Large intestine (tissue), 3 donors: Measurements from ENCODE around the gene UBL7. TPM values are rescaled to one million over a fixed set of nuclear protein-coding genes. Genes with fewer than 3 reads are reported as not detected.

Experiments
- DNase-seq, 2 donors: peaks; one replicate each; pipeline versions ENCODE4 v3.0.0 to v3.0.0-alpha.2; 2013
- H3K27ac ChIP-seq: one replicate; pipeline ENCODE4 v1.5.1; 2013; ENCODE audit warnings: low read length
- H3K27me3 ChIP-seq: 2 replicates; pipeline ENCODE4 v1.6.1; 2013; ENCODE audit warnings: low read length; ENCODE audit not compliant: control insufficient read depth, insufficient read depth
- H3K36me3 ChIP-seq: 2 replicates; pipeline ENCODE4 v1.6.1; 2013; ENCODE audit warnings: low read length; ENCODE audit not compliant: control insufficient read depth, insufficient read depth
- H3K4me1 ChIP-seq: one replicate; pipeline ENCODE4 v1.6.1; 2013; ENCODE audit warnings: low read length; ENCODE audit not compliant: control insufficient read depth, insufficient read depth
- H3K4me3 ChIP-seq: one replicate; pipeline ENCODE4 v1.5.1; 2013; ENCODE audit warnings: low read length
- H3K9me3 ChIP-seq: one replicate; pipeline ENCODE4 v1.6.1; 2013; ENCODE audit warnings: mild to moderate bottlenecking, low read depth, low read length, moderate library complexity; ENCODE audit not compliant: control insufficient read depth
- WGBS: methylation state at CpG from one replicate; pipeline ENCODE4 v1.1.5; 2013; ENCODE audit warnings: low lambda C conversion rate; ENCODE audit not compliant: insufficient coverage; 5-methylcytosine and 5-hydroxymethylcytosine counted together
- polyA plus RNA-seq: library from polyadenylated mRNA; unstranded; fragments of 120-200 nt; gene quantifications from one replicate; pipeline ENCODE4 v1.2.1, GENCODE V29; 2013

UBL7 gene
- polyA plus RNA-seq, 1 donor, result 41.2 TPM

- Histone ChIP-seq H3K4me3 (no peak overlapping the region), H3K36me3 (peaks cover 19% of the 10 kb centered on the region), H3K27ac (no peak overlapping the region), H3K9me3 (no peaks in the 10 kb centered on the region), H3K27me3 (no peaks in the 10 kb centered on the region), H3K4me1 (peaks cover 7% of the 10 kb centered on the region)
- DNase-seq, result no peak
- WGBS, result no CpG with 5 or more reads among the region's 6 CpGs
Measured at GRCh38 chr15:74441248-74441941, 19.6 kb downstream of the UBL7 start.

GRCh38 chr15:74438721-74439316 lies 22.1 kb downstream of the UBL7 start:
- H3K4me1 ChIP-seq, result peaks cover 13% of the 10 kb centered on the region
- WGBS, result no CpG with 5 or more reads among the region's 2 CpGs
- no peaks in the 10 kb centered on the region for H3K36me3 ChIP-seq
- no peaks in the 10 kb centered on the region for H3K9me3 ChIP-seq
- no peak overlapping the region for H3K4me3 ChIP-seq
- no peaks in the 10 kb centered on the region for H3K27me3 ChIP-seq
- no peak overlapping the region for H3K27ac ChIP-seq
- peak; percentile 40 to 65 for DNase-seq

- peaks cover 13% of the 10 kb centered on the region for H3K4me1 ChIP-seq
- no peak for DNase-seq
- no CpG with 5 or more reads among the region's 2 CpGs for WGBS
- H3K4me3 ChIP-seq, result no peak overlapping the region
- no peaks in the 10 kb centered on the region for H3K36me3 ChIP-seq
- H3K9me3 ChIP-seq, result no peaks in the 10 kb centered on the region
- H3K27me3 ChIP-seq, result peaks cover 3% of the 10 kb centered on the region
- H3K27ac ChIP-seq, result no peak overlapping the region
Measured at GRCh38 chr15:74438206-74438605, 22.8 kb downstream of the UBL7 start.

- Histone ChIP-seq H3K4me3 (peak overlapping the region; percentile 51), H3K27ac (peak overlapping the region; percentile 44), H3K4me1 (peaks cover 6% of the 10 kb centered on the region), H3K9me3 (no peaks in the 10 kb centered on the region), H3K36me3 (no peaks in the 10 kb centered on the region), H3K27me3 (peaks cover 36% of the 10 kb centered on the region)
- no peak for DNase-seq
- no CpG with 5 or more reads among the region's 16 CpGs for WGBS
Measured at GRCh38 chr15:74434263-74435136, 26.5 kb downstream of the UBL7 start.

- Histone ChIP-seq H3K4me1 (peaks cover 6% of the 10 kb centered on the region), H3K27ac (peak within 1 kb of the TSS; percentile 44), H3K9me3 (no peaks in the 10 kb centered on the region), H3K4me3 (peak within 1 kb of the TSS; percentile 51), H3K36me3 (no peaks in the 10 kb centered on the region), H3K27me3 (peaks cover 36% of the 10 kb centered on the region)
- peak; percentile 70 to 82 for DNase-seq
- no CpG with 5 or more reads among the region's 75 CpGs for WGBS
Measured at GRCh38 chr15:74433592-74434262, 27.2 kb downstream of the UBL7 start, which contains the start of gene SEMA7A. Gene SEMA7A (minus strand): TSS chr15:74433958. CDS start chr15:74433918, 40 bp downstream.

- H3K9me3 ChIP-seq, result no peaks in the 10 kb centered on the region
- H3K36me3 ChIP-seq, result no peaks in the 10 kb centered on the region
- no peak for DNase-seq
- no peak overlapping the region for H3K27ac ChIP-seq
- H3K4me3 ChIP-seq, result peak overlapping the region; percentile 43
- no CpG with 5 or more reads among the region's 64 CpGs for WGBS
- H3K27me3 ChIP-seq, result peaks cover 36% of the 10 kb centered on the region
- H3K4me1 ChIP-seq, result peaks cover 6% of the 10 kb centered on the region
Measured at GRCh38 chr15:74432968-74433591, 27.9 kb downstream of the UBL7 start.

GRCh38 chr15:74432271-74432967 lies 28.5 kb downstream of the UBL7 start:
- Histone ChIP-seq H3K9me3 (no peaks in the 10 kb centered on the region), H3K27ac (no peak overlapping the region), H3K4me1 (peaks cover 6% of the 10 kb centered on the region), H3K27me3 (peaks cover 36% of the 10 kb centered on the region), H3K36me3 (no peaks in the 10 kb centered on the region), H3K4me3 (peak overlapping the region; percentile 23)
- DNase-seq, result no peak
- 80% methylated on average over 1 of the region's 21 CpGs for WGBS

- no peak overlapping the region for H3K4me3 ChIP-seq
- H3K4me1 ChIP-seq, result peaks cover 6% of the 10 kb centered on the region
- peaks cover 36% of the 10 kb centered on the region for H3K27me3 ChIP-seq
- no peak overlapping the region for H3K27ac ChIP-seq
- H3K9me3 ChIP-seq, result no peaks in the 10 kb centered on the region
- no peak for DNase-seq
- no peaks in the 10 kb centered on the region for H3K36me3 ChIP-seq
- no CpG with 5 or more reads among the region's 8 CpGs for WGBS
Measured at GRCh38 chr15:74431645-74432044, 29.3 kb downstream of the UBL7 start.

GRCh38 chr15:74431116-74431515 lies 29.8 kb downstream of the UBL7 start:
- no CpG with 5 or more reads among the region's 1 CpG for WGBS
- Histone ChIP-seq H3K27me3 (peaks cover 36% of the 10 kb centered on the region), H3K36me3 (no peaks in the 10 kb centered on the region), H3K9me3 (no peaks in the 10 kb centered on the region), H3K4me1 (peaks cover 6% of the 10 kb centered on the region), H3K4me3 (no peak overlapping the region), H3K27ac (no peak overlapping the region)
- no peak for DNase-seq
